ENCODE measurements around the gene PCED1B.
A peak's percentile ranks its signal among the peaks of the same experiment; 100 is the strongest.
"Not testable (repeated sequence)": the region's sequence is repeated elsewhere in the genome, so short reads cannot be mapped to it uniquely, and the experiment has no call there.

The PCED1B gene

DNA sequence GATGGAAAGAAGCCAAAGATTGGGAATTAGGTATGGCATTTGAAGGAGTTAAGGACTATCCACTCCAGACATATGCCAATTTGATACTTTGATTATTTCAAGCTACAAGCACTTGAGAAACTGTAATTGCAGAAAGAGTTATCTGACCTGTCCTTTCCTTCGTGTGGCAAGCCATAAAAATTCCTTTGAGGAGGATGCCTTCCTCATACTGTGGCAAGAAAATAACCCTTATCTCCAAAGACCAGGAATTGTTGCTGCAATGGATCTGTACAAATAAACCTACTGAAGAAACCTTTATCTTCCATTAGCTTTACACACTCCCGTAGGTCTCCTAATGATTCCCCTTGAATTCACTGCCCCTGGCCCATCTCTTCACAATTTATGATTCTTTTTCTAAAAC lies 165.4 kb downstream of the PCED1B start:
- no peak for DNase-seq

DNA sequence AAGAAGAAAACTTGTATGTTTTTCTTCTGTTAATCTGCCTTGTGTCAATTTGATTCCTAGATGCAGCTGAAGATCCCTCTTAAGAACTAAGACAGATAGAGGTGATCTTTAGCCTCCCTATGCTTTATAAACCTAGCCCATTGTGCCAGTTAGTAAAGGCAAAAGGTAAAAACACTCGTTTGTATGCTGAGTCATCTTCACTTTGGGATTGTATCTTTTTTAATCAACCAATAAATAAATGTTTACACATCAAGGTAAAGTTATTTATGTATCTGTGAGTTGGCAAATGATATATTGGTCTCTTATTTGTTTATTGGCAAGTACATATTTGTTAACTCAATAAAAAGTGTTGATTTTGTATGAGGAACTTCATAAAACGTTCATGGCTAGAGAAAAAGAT lies 166.2 kb downstream of the PCED1B start:
- DNase-seq = no peak

GRCh38 chr12:47247418-47247817 lies 168.0 kb downstream of the PCED1B start:
- DNase-seq = no peak

- DNase-seq = no peak
Observed at GRCh38 chr12:47249082-47249481, 169.7 kb downstream of the PCED1B start.

DNA sequence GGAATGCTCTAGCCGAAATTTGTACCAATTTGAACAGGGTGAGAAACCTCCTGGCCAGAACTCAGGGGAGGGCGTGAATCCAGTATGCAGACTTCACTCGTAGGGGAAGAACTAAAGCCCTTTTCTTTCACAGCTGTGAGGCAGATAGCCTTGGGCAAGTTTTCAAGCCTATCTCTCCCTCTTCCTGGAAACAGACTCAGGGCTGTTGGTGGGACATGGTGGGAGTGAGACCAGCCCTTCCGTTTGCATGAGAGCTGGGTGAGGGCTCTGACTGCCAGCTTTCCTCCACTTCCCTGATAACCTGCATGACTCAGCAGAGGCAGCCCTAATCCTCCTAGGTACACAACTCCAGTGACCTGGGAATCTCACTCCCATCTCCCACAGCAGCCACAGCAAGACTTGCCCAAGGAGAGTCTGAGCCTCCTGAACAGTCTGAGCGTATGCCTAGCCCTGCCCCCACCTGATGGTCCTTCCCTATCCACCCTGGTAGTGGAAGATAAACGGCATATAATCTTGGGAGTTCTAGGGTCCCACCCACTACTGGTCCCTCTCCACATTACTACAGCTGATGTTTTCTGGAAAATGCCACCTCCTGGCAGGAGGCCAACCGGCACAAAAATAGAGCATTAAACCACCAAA lies 170.4 kb downstream of the PCED1B start:
- DNase-seq = no peak

DNA sequence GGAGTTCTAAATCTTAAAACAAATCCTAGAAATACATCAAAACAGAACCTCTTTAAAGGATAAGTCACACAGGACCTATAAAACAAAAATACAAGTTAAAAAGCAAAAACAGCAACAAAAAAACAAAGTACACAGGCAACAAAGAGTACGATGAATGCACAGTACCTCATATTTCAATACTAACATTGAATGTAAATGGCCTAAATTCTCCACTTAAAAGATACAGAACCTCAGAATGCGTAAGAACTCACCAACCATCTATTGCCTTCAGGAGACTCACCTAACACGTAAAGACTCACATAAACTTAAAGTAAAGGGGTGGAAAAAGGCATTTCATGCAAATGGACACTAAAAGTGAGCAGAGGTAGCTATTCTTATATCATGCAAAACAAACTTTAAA lies 172.5 kb downstream of the PCED1B start:
- no peak for DNase-seq

DNA sequence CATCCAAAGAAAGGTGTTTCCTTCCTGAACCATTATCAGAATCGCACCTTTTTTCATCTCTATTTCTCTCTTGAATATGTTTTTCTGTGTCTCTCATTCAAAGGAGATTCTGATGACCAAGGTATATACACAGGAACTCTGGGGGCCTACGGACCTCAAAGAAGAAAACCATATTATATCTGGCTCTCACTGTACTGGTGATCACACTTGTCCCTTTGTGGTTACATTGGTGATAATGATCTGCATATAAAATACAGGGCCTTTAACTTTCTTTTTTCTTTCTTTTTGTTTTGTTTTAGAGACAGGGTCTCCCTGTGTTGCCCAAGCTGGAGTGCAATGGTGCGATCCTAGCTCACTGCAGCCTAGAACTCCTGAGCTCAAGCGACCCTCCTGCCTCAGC lies 185.5 kb downstream of the PCED1B start:
- DNase-seq = no peak

DNA sequence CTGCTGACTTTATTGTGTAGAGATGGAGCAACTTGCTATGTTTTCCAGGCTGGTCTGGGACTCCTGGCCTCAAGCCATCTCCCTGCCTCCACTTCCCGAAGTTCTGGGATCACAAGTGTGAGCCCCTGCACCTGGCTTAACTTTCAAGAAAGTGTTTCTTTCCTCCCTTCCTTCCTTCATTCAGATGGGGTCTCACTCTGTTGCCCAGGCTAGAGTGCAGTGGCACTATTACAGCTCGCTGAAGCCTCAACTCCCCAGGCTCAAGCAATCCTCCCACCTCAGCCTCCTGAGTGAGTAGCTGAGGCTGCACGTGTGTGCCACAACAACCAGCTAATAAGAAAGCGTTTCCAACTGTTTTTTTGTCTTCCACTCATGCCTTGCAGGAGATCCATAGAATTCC lies 186.0 kb downstream of the PCED1B start:
- no peak for DNase-seq

GRCh38 chr12:47267571-47267970 lies 188.2 kb downstream of the PCED1B start:
- no peak for DNase-seq

GRCh38 chr12:47268501-47269454 lies 189.4 kb downstream of the PCED1B start:
- no peak for DNase-seq

DNA sequence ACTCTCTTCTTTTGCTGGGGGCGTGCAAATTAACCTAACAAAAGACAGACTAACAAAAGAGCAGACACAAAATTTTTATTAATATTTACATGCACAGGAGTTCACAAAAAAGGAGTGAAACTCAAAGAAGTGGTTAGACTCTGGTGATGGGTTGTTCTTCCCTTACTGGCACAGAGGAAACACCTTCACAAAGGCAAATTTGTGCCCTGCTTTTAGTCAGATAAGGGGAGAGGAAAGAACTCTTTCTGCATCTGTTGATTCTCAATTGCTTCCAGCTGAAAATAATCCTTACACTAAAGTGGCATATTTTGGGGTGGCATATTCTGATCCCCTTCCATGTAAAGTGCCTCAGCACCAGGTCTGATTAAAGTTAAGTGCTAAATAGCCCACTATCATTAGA lies 190.5 kb downstream of the PCED1B start:
- DNase-seq = no peak

GRCh38 chr12:47270782-47271664 lies 191.6 kb downstream of the PCED1B start:
- DNase-seq = no peak

GRCh38 chr12:47271800-47272239 lies 192.4 kb downstream of the PCED1B start:
- DNase-seq = no peak

GRCh38 chr12:47272412-47273190 lies 193.2 kb downstream of the PCED1B start:
- no peak for DNase-seq

- DNase-seq = no peak
Observed at GRCh38 chr12:47273191-47273626, 193.8 kb downstream of the PCED1B start.

DNA sequence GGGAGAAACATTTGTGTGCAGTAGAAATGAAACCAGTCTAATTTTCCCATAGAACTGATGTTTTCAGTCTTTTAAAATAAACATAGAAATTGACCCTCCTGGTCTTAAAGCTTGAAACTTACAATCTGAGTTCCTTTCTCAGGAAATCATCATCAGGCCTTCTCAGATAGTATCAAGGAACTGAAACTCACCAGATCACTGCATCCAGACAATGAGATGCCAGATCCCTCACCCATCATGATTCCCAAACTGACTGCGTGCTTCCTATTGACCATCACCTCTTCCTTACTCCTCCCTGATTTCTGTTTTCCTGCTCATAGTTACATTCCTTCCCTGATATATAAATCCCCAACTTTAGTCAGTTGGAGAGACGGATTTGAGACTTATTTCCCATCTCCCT lies 195.3 kb downstream of the PCED1B start:
- DNase-seq = no peak

- no peak for DNase-seq
Observed at GRCh38 chr12:47276253-47276620, 196.8 kb downstream of the PCED1B start.

- peak; percentile 32 for DNase-seq
Observed at GRCh38 chr12:47276621-47277309, 197.3 kb downstream of the PCED1B start.

- no peak for DNase-seq
Observed at GRCh38 chr12:47277972-47278448, 198.6 kb downstream of the PCED1B start.

- not testable (repeated sequence) for DNase-seq
Observed at GRCh38 chr12:47279758-47280157, 200.3 kb downstream of the PCED1B start.

DNA sequence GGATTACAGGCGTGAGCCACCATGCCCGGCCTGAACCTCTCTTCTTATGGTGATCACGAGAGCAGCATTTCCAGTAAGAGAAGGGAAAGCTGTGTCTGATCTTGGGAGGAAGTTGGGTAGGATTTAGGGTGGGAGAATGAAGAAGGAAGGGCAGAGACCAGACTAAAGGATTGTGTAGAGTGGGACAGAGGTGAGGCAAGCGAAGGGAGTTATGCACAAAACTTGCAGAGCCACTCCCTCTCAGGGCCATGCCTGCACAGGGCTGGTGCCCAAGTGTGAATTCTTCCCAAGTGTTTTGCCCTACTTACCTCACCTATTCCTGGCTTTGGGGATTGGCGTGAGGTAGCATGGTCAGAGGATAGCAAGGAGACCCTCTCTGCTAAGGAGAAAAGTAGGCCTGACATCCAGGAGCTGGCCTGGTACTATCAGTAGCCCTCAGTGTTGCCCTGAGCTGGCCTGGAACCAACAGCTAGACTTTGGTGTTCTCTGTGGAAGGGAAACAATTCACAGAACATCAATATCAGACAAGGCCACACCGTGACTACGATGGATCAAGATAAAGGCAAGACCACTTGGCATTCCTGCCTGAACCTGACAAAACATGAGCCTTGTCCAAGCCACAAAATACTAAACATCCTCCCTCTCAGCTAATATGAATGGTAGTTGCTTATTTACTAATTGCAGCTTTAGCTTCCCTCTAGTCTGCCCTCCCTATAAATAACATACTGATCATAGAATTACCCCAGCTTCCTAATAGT lies 201.3 kb downstream of the PCED1B start:
- no peak for DNase-seq

All from NCI-H510A (cell line).